Prostate gland (tissue), 2 donors: Measurements from ENCODE around the gene FAM200C. TPM values are rescaled to one million over a fixed set of nuclear protein-coding genes. Genes with fewer than 3 reads are reported as not detected.

Source experiments
- DNase-seq: peaks from one replicate; pipeline ENCODE4 v3.0.0-alpha.2; 2019; ENCODE audit warnings: low spot score
- H3K27ac ChIP-seq, 2 donors: fragments of 200-600 bp; sonication (generic); 2 replicates each; pipeline ENCODE4 v1.5.1; 2017 to 2019
- H3K27me3 ChIP-seq: fragments of 200-600 bp; sonication (generic); replicated peaks from 2 replicates; pipeline ENCODE4 v1.5.1; 2019; ENCODE audit not compliant: insufficient read depth
- H3K36me3 ChIP-seq, 2 donors: fragments of 200-600 bp; sonication (generic); 1 replicate in 1 of 2; 2 replicates in 1 of 2; pipeline versions ENCODE4 v1.5.1 to v1.8.1; 2017 to 2019
- H3K4me1 ChIP-seq: fragments of 200-600 bp; sonication (generic); replicated peaks from 2 replicates; pipeline ENCODE4 v1.5.1; 2019
- H3K4me3 ChIP-seq, 2 donors: fragments of 200-600 bp; sonication (generic); 2 replicates each; pipeline ENCODE4 v1.5.1; 2017 to 2019
- H3K9me3 ChIP-seq: fragments of 200-600 bp; sonication (generic); 2 replicates; pipeline ENCODE4 v1.5.1; 2017
- CTCF ChIP-seq, 4 experiments: fragments of 200-600 bp in 2 of 4; fragments of 450-650 bp in 2 of 4; sonication (generic) in 2 of 4; IDR thresholded peaks; 1 replicate in 3 of 4; 2 replicates in 1 of 4; pipeline ENCODE4 v1.5.1; 2016 to 2019; ENCODE audit warnings: antibody characterized with exemption in 4 of 4, mild to moderate bottlenecking in 2 of 4, moderate library complexity in 2 of 4
- POLR2A ChIP-seq: fragments of 450-650 bp; IDR thresholded peaks from one replicate; pipeline ENCODE4 v1.6.1; 2016; ENCODE audit warnings: antibody characterized with exemption, mild to moderate bottlenecking
- POLR2AphosphoS5 ChIP-seq: sonication (generic); formaldehyde crosslinking; IDR thresholded peaks from one replicate; pipeline ENCODE4 v1.6.1; 2017; ENCODE audit warnings: antibody characterized with exemption
- WGBS: methylation state at CpG from one replicate; pipeline ENCODE4 v1.1.5; 2018; 5-methylcytosine and 5-hydroxymethylcytosine counted together
- intact Hi-C: fragments of 100-400 bp; cut with DNase I; formaldehyde crosslinking; loops from one replicate; pipeline ENCODE4 v1.14.2; 2022
- total RNA-seq, 2 donors: library from RNA; depleted of rRNA; stranded (reverse); fragments of >200 nt; gene quantifications; one replicate each; pipeline ENCODE4 v1.1.0, GENCODE V29; 2016

Gene FAM200C
- total RNA-seq, 2 donors from 2014 or later = 6.3 to 8.6 TPM

- Histone ChIP-seq H3K27ac (no peak overlapping the region), H3K4me1 (no peaks in the 10 kb centered on the region), H3K36me3 (no peaks in the 10 kb centered on the region), H3K27me3 (no peaks in the 10 kb centered on the region), H3K4me3 (no peak overlapping the region), H3K9me3 (no peaks in the 10 kb centered on the region)
- TF ChIP-seq POLR2AphosphoS5 = no peak
- no peak for TF ChIP-seq POLR2A
- TF ChIP-seq CTCF (IDR thresholded peaks at IDR 0.05) = no peak
- WGBS = 51% methylated on average over 4 of the region's 4 CpGs
- DNase-seq = no peak
- intact Hi-C loops = no loop called here
Measured at GRCh38 chr5:160379511-160379910, 20.3 kb downstream of the FAM200C start.

GRCh38 chr5:160378330-160378729, 21.5 kb downstream of the FAM200C start:
- WGBS = 68% methylated on average over 2 of the region's 2 CpGs
- H3K27me3 ChIP-seq = no peaks in the 10 kb centered on the region
- H3K4me1 ChIP-seq = no peaks in the 10 kb centered on the region
- H3K9me3 ChIP-seq = no peaks in the 10 kb centered on the region
- intact Hi-C loops = no loop called here
- no peak overlapping the region for H3K4me3 ChIP-seq
- H3K27ac ChIP-seq = no peak overlapping the region
- TF ChIP-seq POLR2AphosphoS5 (no peak), CTCF (IDR thresholded peaks at IDR 0.05) (no peak), POLR2A (no peak)
- DNase-seq = no peak
- H3K36me3 ChIP-seq = no peaks in the 10 kb centered on the region

GRCh38 chr5:160377651-160378050, 22.2 kb downstream of the FAM200C start:
- no peaks in the 10 kb centered on the region for H3K27me3 ChIP-seq
- no peak for DNase-seq
- H3K4me3 ChIP-seq = no peak overlapping the region
- no peak overlapping the region for H3K27ac ChIP-seq
- TF ChIP-seq POLR2AphosphoS5 = no peak
- TF ChIP-seq POLR2A = no peak
- no peak for TF ChIP-seq CTCF (IDR thresholded peaks at IDR 0.05)
- 81% methylated on average over 5 of the region's 5 CpGs for WGBS
- no peaks in the 10 kb centered on the region for H3K4me1 ChIP-seq
- intact Hi-C loops = no loop called here
- H3K9me3 ChIP-seq = no peaks in the 10 kb centered on the region
- H3K36me3 ChIP-seq = no peaks in the 10 kb centered on the region

- Histone ChIP-seq H3K27me3 (no peaks in the 10 kb centered on the region), H3K4me1 (no peaks in the 10 kb centered on the region), H3K9me3 (no peaks in the 10 kb centered on the region), H3K4me3 (no peak overlapping the region), H3K36me3 (no peaks in the 10 kb centered on the region), H3K27ac (no peak overlapping the region)
- intact Hi-C loops = no loop called here
- TF ChIP-seq CTCF (IDR thresholded peaks at IDR 0.05) (no peak), POLR2AphosphoS5 (no peak), POLR2A (no peak)
- DNase-seq = no peak
Measured at GRCh38 chr5:160376416-160376815, 23.4 kb downstream of the FAM200C start.

GRCh38 chr5:160375701-160376100, 24.2 kb downstream of the FAM200C start:
- Histone ChIP-seq H3K27me3 (no peaks in the 10 kb centered on the region), H3K9me3 (no peaks in the 10 kb centered on the region), H3K27ac (no peak overlapping the region), H3K4me1 (no peaks in the 10 kb centered on the region), H3K36me3 (no peaks in the 10 kb centered on the region), H3K4me3 (no peak overlapping the region)
- TF ChIP-seq POLR2A (no peak), CTCF (IDR thresholded peaks at IDR 0.05) (no peak), POLR2AphosphoS5 (no peak)
- 52% methylated on average over 2 of the region's 2 CpGs for WGBS
- no peak for DNase-seq
- intact Hi-C loops = no loop called here
